GM12874 (cell line): ENCODE data around the gene RHAG.

ENCODE experiments used
- TF ChIP-seq, protein P1 (sequence below): IDR thresholded peaks from 2 replicates; pipeline ENCODE4 v1.5.1; 2011; ENCODE audit warnings: low read depth, mild to moderate bottlenecking, control low read depth, low read length, moderate library complexity; ENCODE audit not compliant: insufficient read depth

Gene RHAG

DNA sequence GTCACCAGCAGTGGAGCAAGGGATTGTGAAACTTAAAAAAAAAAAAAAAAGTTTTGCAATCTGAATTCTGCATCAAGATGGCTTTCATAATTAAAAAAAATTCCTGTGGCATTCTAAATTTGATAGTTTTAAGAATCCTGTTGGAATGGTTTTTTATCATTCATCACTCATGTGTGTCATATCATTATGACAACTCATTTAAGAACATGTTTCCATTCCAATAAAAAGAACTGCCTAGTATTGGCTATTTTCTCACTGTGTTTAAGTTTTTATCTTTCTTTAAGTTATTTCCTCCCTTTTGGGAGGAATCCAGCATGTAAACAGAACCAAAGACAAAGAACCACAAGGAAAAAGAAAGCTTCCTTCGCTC is 26.2 kb upstream of the RHAG start:
- TF ChIP-seq, protein P1, sequence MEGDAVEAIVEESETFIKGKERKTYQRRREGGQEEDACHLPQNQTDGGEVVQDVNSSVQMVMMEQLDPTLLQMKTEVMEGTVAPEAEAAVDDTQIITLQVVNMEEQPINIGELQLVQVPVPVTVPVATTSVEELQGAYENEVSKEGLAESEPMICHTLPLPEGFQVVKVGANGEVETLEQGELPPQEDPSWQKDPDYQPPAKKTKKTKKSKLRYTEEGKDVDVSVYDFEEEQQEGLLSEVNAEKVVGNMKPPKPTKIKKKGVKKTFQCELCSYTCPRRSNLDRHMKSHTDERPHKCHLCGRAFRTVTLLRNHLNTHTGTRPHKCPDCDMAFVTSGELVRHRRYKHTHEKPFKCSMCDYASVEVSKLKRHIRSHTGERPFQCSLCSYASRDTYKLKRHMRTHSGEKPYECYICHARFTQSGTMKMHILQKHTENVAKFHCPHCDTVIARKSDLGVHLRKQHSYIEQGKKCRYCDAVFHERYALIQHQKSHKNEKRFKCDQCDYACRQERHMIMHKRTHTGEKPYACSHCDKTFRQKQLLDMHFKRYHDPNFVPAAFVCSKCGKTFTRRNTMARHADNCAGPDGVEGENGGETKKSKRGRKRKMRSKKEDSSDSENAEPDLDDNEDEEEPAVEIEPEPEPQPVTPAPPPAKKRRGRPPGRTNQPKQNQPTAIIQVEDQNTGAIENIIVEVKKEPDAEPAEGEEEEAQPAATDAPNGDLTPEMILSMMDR, result no peak

DNA sequence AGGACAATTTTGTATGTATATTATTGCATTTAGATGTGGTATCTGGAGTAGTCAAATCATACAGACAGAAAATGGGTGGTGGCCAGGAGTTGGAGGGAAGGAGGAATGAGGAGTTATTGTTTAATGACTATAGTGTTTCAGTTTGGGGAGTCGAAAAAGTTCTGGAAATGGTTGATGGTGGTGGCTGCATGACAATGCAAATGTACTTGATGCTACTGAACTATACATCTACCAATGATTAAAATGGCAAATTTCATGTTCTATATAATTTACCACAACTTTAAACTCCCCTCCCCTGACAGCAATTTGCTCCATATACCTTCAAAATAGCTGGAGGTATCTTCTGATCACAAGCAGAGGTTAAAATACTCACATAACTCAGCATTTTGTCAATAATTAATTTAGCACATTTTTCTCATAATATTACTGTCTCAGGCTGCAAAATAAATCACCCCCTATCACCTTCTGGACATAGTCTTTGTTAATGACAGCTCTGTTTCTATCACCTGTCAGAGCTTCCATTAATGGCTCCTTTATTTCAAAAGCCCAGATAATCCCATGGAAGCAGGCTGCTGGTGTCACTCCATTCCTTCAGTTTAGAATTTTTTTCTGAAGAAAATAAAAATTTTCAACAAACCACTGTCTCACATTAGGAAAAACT is 25.7 kb upstream of the RHAG start:
- TF ChIP-seq, protein P1, result no peak

DNA sequence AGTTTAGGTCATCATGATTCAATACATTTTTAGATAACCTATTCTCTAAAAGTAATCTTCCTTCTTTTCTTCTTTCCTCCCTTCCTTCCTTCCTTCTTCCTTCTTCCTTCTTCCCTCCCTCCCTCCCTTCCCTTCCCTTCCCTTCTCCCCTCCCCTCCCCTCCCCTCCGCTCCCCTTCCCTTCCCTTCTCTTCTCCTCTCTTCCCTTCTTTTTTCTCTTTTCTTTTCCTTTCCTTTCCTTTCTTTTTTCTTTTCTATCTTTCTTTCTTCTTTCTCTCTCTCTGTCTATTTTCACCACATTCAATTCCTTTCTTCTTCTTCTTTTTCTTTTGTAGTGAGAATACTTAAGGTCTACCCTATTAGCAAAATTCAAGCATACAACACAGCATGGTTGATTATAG is 17.3 kb upstream of the RHAG start:
- TF ChIP-seq, protein P1, result no peak

DNA sequence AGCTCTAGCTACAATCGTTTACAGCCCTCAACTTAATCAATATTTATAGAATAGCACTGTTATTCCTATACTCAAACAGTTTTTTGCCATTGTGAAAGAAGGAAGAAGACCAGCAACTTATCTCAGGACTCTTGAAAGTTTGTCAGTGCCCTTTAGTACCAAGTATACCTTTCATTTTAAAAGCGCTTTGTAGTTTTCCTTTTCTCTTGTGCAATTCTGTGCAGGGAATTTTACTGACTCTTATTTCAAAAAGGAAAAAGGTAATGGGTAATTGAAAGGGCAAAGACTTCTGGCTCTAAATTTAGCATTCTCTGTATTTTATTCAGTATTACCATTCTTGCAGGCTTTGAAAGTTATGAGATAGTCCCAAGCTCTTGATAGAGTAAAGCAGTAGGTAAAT is 16.8 kb upstream of the RHAG start:
- TF ChIP-seq, protein P1, result no peak

DNA sequence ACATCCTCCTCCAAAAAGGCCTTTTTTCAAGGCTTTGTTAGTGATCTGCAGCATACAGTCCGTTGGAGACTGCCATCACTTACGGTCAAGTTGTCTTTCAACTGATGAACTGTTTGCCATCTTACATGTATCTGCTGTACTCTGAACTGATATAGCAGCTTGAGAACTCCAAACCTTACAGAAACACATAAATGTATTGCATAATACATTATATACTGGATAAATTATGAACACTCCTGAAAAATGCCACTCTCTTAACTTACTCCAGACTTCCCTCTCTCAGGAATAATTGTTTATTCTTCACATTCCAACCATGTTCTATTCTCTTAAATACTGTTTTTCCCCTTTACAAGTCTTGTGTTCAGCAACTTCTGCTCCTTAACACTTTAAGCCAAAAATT is 14.6 kb upstream of the RHAG start:
- TF ChIP-seq, protein P1, result no peak

DNA sequence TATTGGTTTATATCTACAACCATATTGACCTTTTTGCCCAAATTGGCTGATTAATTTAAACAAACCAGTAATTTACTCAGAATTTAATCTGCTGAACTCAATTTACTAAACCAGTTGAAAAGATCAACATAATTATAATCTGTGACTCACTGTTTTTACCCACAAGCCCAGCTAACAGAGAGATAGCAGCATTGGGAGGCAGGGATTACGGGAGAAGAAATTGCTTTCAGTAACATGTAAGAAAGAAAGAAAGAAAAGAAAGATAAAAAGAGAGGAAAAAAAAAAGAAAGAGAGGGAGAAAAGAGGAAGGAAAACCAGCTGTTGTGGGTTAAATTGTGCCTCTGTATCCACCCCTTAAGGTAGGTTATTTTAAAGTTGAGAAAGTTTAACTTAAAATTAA is 13.3 kb upstream of the RHAG start:
- TF ChIP-seq, protein P1, result no peak

DNA sequence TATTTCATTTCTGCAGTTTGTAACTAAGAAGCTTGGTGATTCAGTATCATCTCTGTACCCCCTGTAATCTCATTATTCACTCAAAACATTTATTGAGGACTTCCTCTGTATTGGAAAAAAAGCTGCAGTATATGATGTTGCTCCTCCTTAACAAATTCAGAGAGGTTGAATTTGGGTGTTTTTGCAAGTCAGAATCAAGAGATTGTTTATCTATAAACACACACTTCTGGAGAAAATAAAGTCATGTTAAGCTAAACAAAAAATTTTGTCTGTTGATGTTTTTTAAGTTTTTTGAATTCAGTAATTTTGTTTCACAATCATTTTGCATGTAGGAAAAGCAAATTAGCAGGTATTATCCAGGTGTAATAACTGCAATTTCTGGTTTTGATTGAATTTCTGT is 11.4 kb upstream of the RHAG start:
- TF ChIP-seq, protein P1, result no peak

DNA sequence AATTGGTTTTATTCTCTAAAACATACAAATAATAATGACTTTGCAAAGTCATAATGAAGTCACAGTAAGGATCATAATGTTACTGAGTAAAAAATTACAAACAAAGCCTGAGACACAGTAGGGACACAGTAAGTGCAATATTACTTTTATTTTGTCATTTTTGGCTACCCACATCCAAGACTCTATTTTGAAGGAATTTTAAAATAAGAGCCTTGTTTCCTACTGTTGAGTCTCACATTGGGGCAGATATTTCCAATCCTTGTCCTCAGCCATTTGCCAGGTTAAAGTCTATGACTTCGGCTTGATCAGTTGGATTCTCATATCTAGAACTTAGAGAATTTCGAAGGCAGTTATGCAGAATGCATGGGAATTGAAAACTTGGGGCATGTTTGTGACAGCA is 10.8 kb upstream of the RHAG start:
- TF ChIP-seq, protein P1, result no peak
